B cell (primary cell): ENCODE results near the gene SLC16A14.

Source experiments
- CTCF ChIP-seq: fragments of 200-600 bp; IDR thresholded peaks from one replicate; pipeline ENCODE4 v1.8.0; 2022; ENCODE audit warnings: antibody characterized with exemption, mild to moderate bottlenecking
- EZH2 ChIP-seq: IDR thresholded peaks from 2 replicates; pipeline ENCODE4 v1.6.1; 2012; ENCODE audit warnings: borderline replicate concordance, low read depth, mild to moderate bottlenecking, moderate library complexity, low read length; ENCODE audit not compliant: insufficient read depth, poor library complexity, severe bottlenecking

- TF ChIP-seq EZH2 (no peak), CTCF (no peak)
Measured at GRCh38 chr2:229997565-229997964, 71.2 kb downstream of the SLC16A14 start.
